ENCODE data around the gene C8A.

C8A gene

GRCh38 chr1:56933161-56933560 is 78.6 kb downstream of the C8A start:
- Histone ChIP-seq H3K9ac (ENCODE audit: low read depth, low read length) (no peak overlapping the region), H3K27me3 (ENCODE audit: control insufficient read depth, insufficient read depth, low read length) (peaks cover 7% of the 10 kb centered on the region), H3K4me3 (ENCODE audit: low read depth, low read length) (no peak overlapping the region), H3K9me3 (ENCODE audit: control insufficient read depth, insufficient read depth, low read length) (no peaks in the 10 kb centered on the region), H3K36me3 (ENCODE audit: control insufficient read depth, insufficient read depth, low read length) (no peaks in the 10 kb centered on the region), H3K4me1 (ENCODE audit: control insufficient read depth, insufficient read depth, low read length) (peaks cover 8% of the 10 kb centered on the region)

DNA sequence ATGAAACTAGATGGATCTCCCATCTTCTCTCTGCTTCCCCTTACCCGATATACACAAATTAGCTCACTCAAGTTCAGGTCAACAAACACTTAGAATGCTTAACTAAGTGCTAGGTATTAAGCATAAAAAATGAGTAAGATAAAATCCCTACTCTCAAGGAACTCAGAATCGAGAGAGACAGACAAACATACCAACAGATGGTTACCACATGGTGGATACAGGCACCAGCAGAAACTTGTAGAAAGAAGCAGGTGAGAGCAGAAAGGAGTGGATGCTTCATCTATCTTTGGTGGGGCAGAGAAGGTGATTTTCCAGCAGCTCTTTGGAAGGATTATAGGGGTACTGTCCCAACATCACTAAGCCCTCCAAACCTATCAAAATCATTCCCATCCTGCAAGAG is 79.0 kb downstream of the C8A start:
- Histone ChIP-seq H3K9me3 (ENCODE audit: control insufficient read depth, insufficient read depth, low read length) (no peaks in the 10 kb centered on the region), H3K36me3 (ENCODE audit: control insufficient read depth, insufficient read depth, low read length) (no peaks in the 10 kb centered on the region), H3K4me3 (ENCODE audit: low read depth, low read length) (no peak overlapping the region), H3K9ac (ENCODE audit: low read depth, low read length) (no peak overlapping the region), H3K27me3 (ENCODE audit: control insufficient read depth, insufficient read depth, low read length) (peaks cover 7% of the 10 kb centered on the region), H3K4me1 (ENCODE audit: control insufficient read depth, insufficient read depth, low read length) (peaks cover 8% of the 10 kb centered on the region)

DNA sequence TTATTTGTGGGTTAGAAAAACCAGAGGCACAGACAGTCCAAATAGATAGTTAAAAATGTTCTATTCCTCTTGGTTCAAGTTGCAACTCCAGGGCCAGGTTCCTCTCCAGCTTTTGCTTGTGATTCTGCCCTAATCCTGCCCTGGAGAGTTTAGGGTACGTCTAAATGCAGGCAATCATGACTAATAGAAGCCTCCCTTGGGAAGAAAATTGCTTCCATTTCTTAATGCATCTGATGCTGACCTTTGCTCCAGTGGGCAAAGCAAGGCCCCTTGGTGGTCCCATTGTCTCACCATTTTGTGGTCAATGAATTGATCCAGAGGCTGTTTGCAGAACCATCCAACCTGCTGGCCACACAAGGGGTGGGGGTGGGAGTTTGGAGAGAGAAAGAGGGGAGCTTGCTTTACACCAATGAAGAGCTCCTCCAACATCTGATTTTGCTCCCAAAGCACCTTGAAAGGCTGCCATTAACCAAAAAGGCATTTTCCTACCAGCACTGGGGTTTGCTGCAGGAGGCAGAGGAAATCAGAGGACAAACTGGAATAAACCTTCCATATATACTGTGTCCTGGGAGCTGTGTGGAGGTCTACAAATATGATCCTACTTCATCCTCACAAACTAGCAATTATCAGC is 79.9 kb downstream of the C8A start:
- Histone ChIP-seq H3K27me3 (ENCODE audit: control insufficient read depth, insufficient read depth, low read length) (peaks cover 7% of the 10 kb centered on the region), H3K9me3 (ENCODE audit: control insufficient read depth, insufficient read depth, low read length) (no peaks in the 10 kb centered on the region), H3K36me3 (ENCODE audit: control insufficient read depth, insufficient read depth, low read length) (no peaks in the 10 kb centered on the region), H3K4me1 (ENCODE audit: control insufficient read depth, insufficient read depth, low read length) (peaks cover 8% of the 10 kb centered on the region), H3K9ac (ENCODE audit: low read depth, low read length) (no peak overlapping the region), H3K4me3 (ENCODE audit: low read depth, low read length) (no peak overlapping the region)

- Histone ChIP-seq H3K36me3 (ENCODE audit: control insufficient read depth, insufficient read depth, low read length) (no peaks in the 10 kb centered on the region), H3K4me1 (ENCODE audit: control insufficient read depth, insufficient read depth, low read length) (peaks cover 8% of the 10 kb centered on the region), H3K27me3 (ENCODE audit: control insufficient read depth, insufficient read depth, low read length) (peaks cover under 1% of the 10 kb centered on the region), H3K4me3 (ENCODE audit: low read depth, low read length) (no peak overlapping the region), H3K9ac (ENCODE audit: low read depth, low read length) (no peak overlapping the region), H3K9me3 (ENCODE audit: control insufficient read depth, insufficient read depth, low read length) (no peaks in the 10 kb centered on the region)
Observed at GRCh38 chr1:56938646-56939045, 84.0 kb downstream of the C8A start.

- no peaks in the 10 kb centered on the region for H3K9me3 ChIP-seq (ENCODE audit: control insufficient read depth, insufficient read depth, low read length)
- no peak overlapping the region for H3K9ac ChIP-seq (ENCODE audit: low read depth, low read length)
- no peak overlapping the region for H3K4me3 ChIP-seq (ENCODE audit: low read depth, low read length)
- no peaks in the 10 kb centered on the region for H3K27me3 ChIP-seq (ENCODE audit: control insufficient read depth, insufficient read depth, low read length)
- H3K4me1 ChIP-seq (ENCODE audit: control insufficient read depth, insufficient read depth, low read length) = peaks cover 8% of the 10 kb centered on the region
- H3K36me3 ChIP-seq (ENCODE audit: control insufficient read depth, insufficient read depth, low read length) = no peaks in the 10 kb centered on the region
Observed at GRCh38 chr1:56939209-56939608, 84.6 kb downstream of the C8A start.

DNA sequence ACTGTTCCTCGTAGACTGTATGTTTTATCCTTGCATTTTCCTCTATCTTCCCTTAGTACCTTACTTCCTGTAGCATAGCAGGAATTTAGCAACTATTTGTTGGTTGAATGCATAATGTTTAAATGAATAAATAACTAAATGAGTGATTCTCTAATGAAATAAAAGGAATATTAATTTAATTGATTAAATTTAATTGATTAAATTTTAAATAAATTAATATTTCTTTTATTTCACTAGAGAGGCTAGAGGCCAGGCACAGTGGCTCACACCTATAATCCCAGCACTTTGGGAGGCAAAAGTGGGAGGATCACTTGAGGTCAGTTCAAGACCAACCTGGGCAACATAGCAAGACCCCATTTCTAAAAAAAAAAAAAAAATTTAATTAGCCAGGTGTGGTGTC is 85.4 kb downstream of the C8A start:
- H3K4me1 ChIP-seq (ENCODE audit: control insufficient read depth, insufficient read depth, low read length) = peaks cover 2% of the 10 kb centered on the region
- H3K36me3 ChIP-seq (ENCODE audit: control insufficient read depth, insufficient read depth, low read length) = no peaks in the 10 kb centered on the region
- H3K9me3 ChIP-seq (ENCODE audit: control insufficient read depth, insufficient read depth, low read length) = no peaks in the 10 kb centered on the region
- H3K27me3 ChIP-seq (ENCODE audit: control insufficient read depth, insufficient read depth, low read length) = no peaks in the 10 kb centered on the region
- no peak overlapping the region for H3K9ac ChIP-seq (ENCODE audit: low read depth, low read length)
- no peak overlapping the region for H3K4me3 ChIP-seq (ENCODE audit: low read depth, low read length)

GRCh38 chr1:56948403-56949023 is 93.9 kb downstream of the C8A start:
- H3K36me3 ChIP-seq (ENCODE audit: control insufficient read depth, insufficient read depth, low read length) = no peaks in the 10 kb centered on the region
- H3K27me3 ChIP-seq (ENCODE audit: control insufficient read depth, insufficient read depth, low read length) = no peaks in the 10 kb centered on the region

GRCh38 chr1:56952501-56952900 is 97.9 kb downstream of the C8A start:
- Histone ChIP-seq H3K4me3 (ENCODE audit: low read depth, low read length) (no peak overlapping the region), H3K36me3 (ENCODE audit: control insufficient read depth, insufficient read depth, low read length) (no peaks in the 10 kb centered on the region), H3K9ac (ENCODE audit: low read depth, low read length) (no peak overlapping the region), H3K27me3 (ENCODE audit: control insufficient read depth, insufficient read depth, low read length) (no peaks in the 10 kb centered on the region), H3K4me1 (ENCODE audit: control insufficient read depth, insufficient read depth, low read length) (no peaks in the 10 kb centered on the region), H3K9me3 (ENCODE audit: control insufficient read depth, insufficient read depth, low read length) (no peaks in the 10 kb centered on the region)

More at GRCh38 chr1:56948403-56949023, 93.9 kb downstream of the C8A start:
- Histone ChIP-seq H3K4me3 (ENCODE audit: low read depth, low read length) (no peak overlapping the region), H3K4me1 (ENCODE audit: control insufficient read depth, insufficient read depth, low read length) (no peaks in the 10 kb centered on the region), H3K9me3 (ENCODE audit: control insufficient read depth, insufficient read depth, low read length) (no peaks in the 10 kb centered on the region), H3K9ac (ENCODE audit: low read depth, low read length) (no peak overlapping the region)

DNA sequence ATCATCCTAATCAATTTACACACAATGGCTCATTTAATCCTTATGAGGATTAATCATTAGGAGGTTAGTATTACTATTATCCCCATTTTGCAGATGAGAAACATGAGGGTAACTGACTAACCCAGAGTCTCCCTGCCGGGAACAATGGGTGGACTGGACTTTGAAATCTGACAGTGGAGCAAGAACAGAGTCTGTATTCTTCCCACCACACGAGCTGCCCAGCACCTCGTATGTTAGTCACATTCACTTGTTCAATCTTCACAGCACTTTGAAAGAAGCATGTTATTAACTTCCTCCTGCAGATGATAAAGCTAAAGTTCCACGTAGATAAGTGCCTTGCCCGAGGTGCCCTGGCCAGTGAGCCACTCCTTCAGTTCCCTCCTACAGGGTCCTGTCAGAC is 98.8 kb downstream of the C8A start:
- Histone ChIP-seq H3K27me3 (ENCODE audit: control insufficient read depth, insufficient read depth, low read length) (no peaks in the 10 kb centered on the region), H3K36me3 (ENCODE audit: control insufficient read depth, insufficient read depth, low read length) (no peaks in the 10 kb centered on the region), H3K9me3 (ENCODE audit: control insufficient read depth, insufficient read depth, low read length) (no peaks in the 10 kb centered on the region), H3K9ac (ENCODE audit: low read depth, low read length) (no peak overlapping the region), H3K4me1 (ENCODE audit: control insufficient read depth, insufficient read depth, low read length) (no peaks in the 10 kb centered on the region), H3K4me3 (ENCODE audit: low read depth, low read length) (no peak overlapping the region)

DNA sequence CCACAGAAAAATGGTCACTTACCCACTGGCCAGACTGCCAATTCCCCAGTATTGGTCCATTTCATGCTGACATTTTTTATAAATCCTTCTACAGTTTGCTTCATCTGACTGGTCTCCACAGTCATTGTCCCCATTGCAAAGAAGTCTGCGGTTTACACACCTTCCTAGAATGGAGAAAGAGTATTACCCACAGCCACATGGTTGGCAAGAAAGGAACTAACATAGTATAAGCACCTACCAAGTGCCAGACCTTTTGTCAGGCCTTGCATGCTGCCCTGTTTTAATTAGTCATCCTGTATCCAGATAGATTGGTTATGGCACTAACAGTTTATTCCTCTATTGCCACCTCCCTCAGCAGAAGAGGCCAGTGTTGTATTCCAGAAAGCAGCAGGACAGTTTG is 100.1 kb downstream of the C8A start:
- Histone ChIP-seq H3K4me1 (ENCODE audit: control insufficient read depth, insufficient read depth, low read length) (no peaks in the 10 kb centered on the region), H3K9me3 (ENCODE audit: control insufficient read depth, insufficient read depth, low read length) (no peaks in the 10 kb centered on the region), H3K4me3 (ENCODE audit: low read depth, low read length) (no peak overlapping the region), H3K36me3 (ENCODE audit: control insufficient read depth, insufficient read depth, low read length) (no peaks in the 10 kb centered on the region), H3K9ac (ENCODE audit: low read depth, low read length) (no peak overlapping the region), H3K27me3 (ENCODE audit: control insufficient read depth, insufficient read depth, low read length) (no peaks in the 10 kb centered on the region)

DNA sequence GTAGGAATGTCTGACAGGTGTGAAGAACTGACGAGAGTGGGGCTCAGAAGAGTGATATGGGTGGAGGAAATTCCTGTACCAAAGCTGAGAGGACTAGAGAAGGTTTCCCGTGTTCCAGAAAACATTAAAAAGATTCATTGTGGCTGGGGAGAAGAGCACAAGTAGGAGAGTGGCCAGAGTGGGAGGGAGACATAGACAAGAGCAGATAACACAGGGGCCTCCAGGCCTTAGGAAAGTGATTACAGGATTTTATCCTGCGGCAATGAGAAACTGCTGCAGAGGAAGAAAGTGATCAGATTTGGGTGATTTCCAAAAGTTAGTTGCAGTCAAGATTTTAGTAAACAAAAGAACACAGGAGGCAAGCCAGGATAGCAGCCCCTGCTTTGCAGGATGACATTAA is 103.3 kb downstream of the C8A start:
- Histone ChIP-seq H3K36me3 (ENCODE audit: control insufficient read depth, insufficient read depth, low read length) (no peaks in the 10 kb centered on the region), H3K9ac (ENCODE audit: low read depth, low read length) (no peak overlapping the region), H3K9me3 (ENCODE audit: control insufficient read depth, insufficient read depth, low read length) (no peaks in the 10 kb centered on the region), H3K4me1 (ENCODE audit: control insufficient read depth, insufficient read depth, low read length) (no peaks in the 10 kb centered on the region), H3K27me3 (ENCODE audit: control insufficient read depth, insufficient read depth, low read length) (no peaks in the 10 kb centered on the region), H3K4me3 (ENCODE audit: low read depth, low read length) (no peak overlapping the region)

- Histone ChIP-seq H3K36me3 (ENCODE audit: control insufficient read depth, insufficient read depth, low read length) (no peaks in the 10 kb centered on the region), H3K9ac (ENCODE audit: low read depth, low read length) (no peak overlapping the region), H3K9me3 (ENCODE audit: control insufficient read depth, insufficient read depth, low read length) (no peaks in the 10 kb centered on the region), H3K27me3 (ENCODE audit: control insufficient read depth, insufficient read depth, low read length) (no peaks in the 10 kb centered on the region), H3K4me3 (ENCODE audit: low read depth, low read length) (no peak overlapping the region), H3K4me1 (ENCODE audit: control insufficient read depth, insufficient read depth, low read length) (no peaks in the 10 kb centered on the region)
Observed at GRCh38 chr1:56958526-56958925, 103.9 kb downstream of the C8A start.

All from iPS-15b (cell line).